Trophoblast cell (in vitro differentiated cells and primary cell): ENCODE data around the gene PDIA4. TPM values are rescaled to one million over a fixed set of nuclear protein-coding genes. Genes with fewer than 3 reads are reported as not detected.
A peak's percentile ranks its signal among the peaks of the same experiment; 100 is the strongest.

ENCODE experiments used
- DNase-seq, 2 donors: peaks; one replicate each; pipeline ENCODE4 v3.0.0-alpha.2; 2016
- H2AFZ ChIP-seq: 2 replicates; pipeline ENCODE4 v1.6.1; 2013; ENCODE audit warnings: low read length, moderate library complexity, mild to moderate bottlenecking; ENCODE audit not compliant: insufficient read depth, poor library complexity
- H2AK5ac ChIP-seq: 2 replicates; pipeline ENCODE4 v1.6.1; 2013; ENCODE audit warnings: mild to moderate bottlenecking, low read length
- H2BK120ac ChIP-seq: 2 replicates; pipeline ENCODE4 v1.6.1; 2013; ENCODE audit warnings: low read length, mild to moderate bottlenecking, moderate library complexity; ENCODE audit not compliant: insufficient read depth, poor library complexity
- H2BK12ac ChIP-seq: 2 replicates; pipeline ENCODE4 v1.6.1; 2013; ENCODE audit warnings: mild to moderate bottlenecking, low read length, moderate library complexity
- H2BK5ac ChIP-seq: 2 replicates; pipeline ENCODE4 v1.6.1; 2013; ENCODE audit warnings: low read length, low read depth, moderate library complexity, mild to moderate bottlenecking; ENCODE audit not compliant: poor library complexity
- H3K14ac ChIP-seq: 2 replicates; pipeline ENCODE4 v1.6.1; 2013; ENCODE audit warnings: mild to moderate bottlenecking, low read length
- H3K18ac ChIP-seq: 2 replicates; pipeline ENCODE4 v1.6.1; 2013; ENCODE audit warnings: mild to moderate bottlenecking, low read length
- H3K23ac ChIP-seq: 2 replicates; pipeline ENCODE4 v1.6.1; 2013; ENCODE audit warnings: low read length
- H3K27ac ChIP-seq: 2 replicates; pipeline ENCODE4 v1.5.1; 2013; ENCODE audit warnings: low read depth, mild to moderate bottlenecking, inconsistent platforms, low read length, moderate library complexity
- H3K27me3 ChIP-seq: 2 replicates; pipeline ENCODE4 v1.6.1; 2013; ENCODE audit warnings: inconsistent platforms, mild to moderate bottlenecking, low read length, moderate library complexity; ENCODE audit not compliant: insufficient read depth
- H3K36me3 ChIP-seq, 2 experiments: 1 replicate in 1 of 2; 2 replicates in 1 of 2; pipeline ENCODE4 v1.6.1; 2013; ENCODE audit warnings: low read length in 2 of 2, mild to moderate bottlenecking in 2 of 2, moderate library complexity in 1 of 2; ENCODE audit not compliant: insufficient read depth in 2 of 2, control insufficient read depth in 1 of 2
- H3K4ac ChIP-seq: 2 replicates; pipeline ENCODE4 v1.6.1; 2013; ENCODE audit warnings: low read depth, mild to moderate bottlenecking, low read length, moderate library complexity
- H3K4me1 ChIP-seq, 2 experiments: 1 replicate in 1 of 2; 2 replicates in 1 of 2; pipeline ENCODE4 v1.6.1; 2013; ENCODE audit warnings: low read length in 2 of 2, mild to moderate bottlenecking in 2 of 2, moderate library complexity in 1 of 2; ENCODE audit not compliant: insufficient read depth in 2 of 2, control insufficient read depth in 1 of 2
- H3K4me2 ChIP-seq: 2 replicates; pipeline ENCODE4 v1.6.1; 2013; ENCODE audit warnings: inconsistent platforms, mild to moderate bottlenecking, low read length, moderate library complexity
- H3K4me3 ChIP-seq: 2 replicates; pipeline ENCODE4 v1.5.1; 2013; ENCODE audit warnings: mild to moderate bottlenecking, low read depth, low read length, inconsistent platforms
- H3K79me1 ChIP-seq: one replicate; pipeline ENCODE4 v1.6.1; 2013; ENCODE audit warnings: low read length
- H3K79me2 ChIP-seq: 2 replicates; pipeline ENCODE4 v1.6.1; 2013; ENCODE audit warnings: low read length, mild to moderate bottlenecking; ENCODE audit not compliant: control insufficient read depth, insufficient read depth, poor library complexity
- H3K9ac ChIP-seq: 2 replicates; pipeline ENCODE4 v1.6.1; 2013; ENCODE audit warnings: mild to moderate bottlenecking, low read length
- H3K9me3 ChIP-seq: 2 replicates; pipeline ENCODE4 v1.6.1; 2013; ENCODE audit warnings: low read depth, mild to moderate bottlenecking, control low read depth, inconsistent platforms, low read length; ENCODE audit not compliant: insufficient read depth
- H4K12ac ChIP-seq: 2 replicates; pipeline ENCODE4 v1.6.1; 2013; ENCODE audit warnings: low read depth, mild to moderate bottlenecking, low read length, moderate library complexity
- H4K8ac ChIP-seq: 2 replicates; pipeline ENCODE4 v1.6.1; 2013; ENCODE audit warnings: low read depth, mild to moderate bottlenecking, low read length, moderate library complexity
- H4K91ac ChIP-seq: one replicate; pipeline ENCODE4 v1.6.1; 2013; ENCODE audit warnings: low read depth, mild to moderate bottlenecking, low read length, moderate library complexity
- WGBS: extraction: QIAGEN DNeasy Blood & Tissue Kit; methylation state at CpG from one replicate; pipeline ENCODE4 v1.1.7; 2013; ENCODE audit warnings: missing lambda C conversion rate; ENCODE audit not compliant: insufficient read length, insufficient coverage; ENCODE audit errors: extremely low coverage; 5-methylcytosine and 5-hydroxymethylcytosine counted together
- polyA plus RNA-seq: library from polyadenylated mRNA; stranded (reverse); fragments of 200-250 nt; gene quantifications from 2 replicates; pipeline ENCODE4 v1.2.3, GENCODE V29; 2013

The PDIA4 gene
- polyA plus RNA-seq = 304 and 317 TPM in 2 replicates

DNA sequence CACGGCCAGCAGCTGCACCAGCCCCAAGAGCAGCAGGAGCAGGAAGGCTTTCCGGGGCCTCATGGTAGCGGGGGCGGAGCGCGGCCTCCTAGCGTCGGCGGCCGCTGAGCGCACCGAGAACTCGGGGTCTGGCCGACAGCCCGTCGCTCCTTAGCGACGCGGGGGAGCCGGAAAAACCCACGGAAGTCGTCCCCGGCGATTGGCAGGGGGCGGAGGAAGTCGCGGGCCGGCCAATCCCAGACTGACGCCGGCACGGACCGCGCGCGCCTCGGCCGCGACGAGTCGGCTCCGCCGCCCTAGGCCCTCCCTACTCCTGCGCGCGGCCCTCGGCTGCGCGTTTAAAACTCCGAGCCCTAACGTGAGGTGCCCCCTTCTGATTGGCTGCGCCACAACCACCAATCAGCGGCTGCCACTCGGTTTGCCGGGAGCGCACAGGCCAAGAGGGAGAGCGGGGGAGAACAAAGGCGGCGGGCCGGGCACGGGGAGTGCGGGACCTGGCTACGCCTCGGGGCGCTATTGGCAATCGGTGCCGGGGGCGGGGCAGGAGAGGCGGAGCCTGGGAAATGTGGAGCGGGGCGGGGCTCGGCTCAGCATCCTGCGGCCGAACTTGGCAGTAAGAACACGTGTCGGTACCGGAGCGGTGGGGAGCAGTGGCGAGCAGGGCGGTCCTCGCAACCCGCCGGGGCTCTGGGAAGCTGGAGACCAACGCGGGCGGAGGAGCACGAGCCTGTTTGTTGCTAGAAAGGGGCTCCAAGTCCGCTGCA lies at the start of gene PDIA4:
PDIA4 (minus strand) TSS at position 160 of the 764 bp plus-strand sequence; CDS start at position 63, 97 bp downstream.
- Histone ChIP-seq H2AK5ac (peak within 1 kb of the TSS; percentile 91), H3K4me3 (peak within 1 kb of the TSS; percentile 89), H3K18ac (peak within 1 kb of the TSS; percentile 95), H3K14ac (peak within 1 kb of the TSS; percentile 95), H3K4me2 (peak within 1 kb of the TSS; percentile 85), H3K9me3 (no peaks in the 10 kb centered on the region), H3K79me1 (peaks cover 8% of the 10 kb centered on the region), H3K4me1 (peaks cover 3 to 14% of the 10 kb centered on the region in 2 experiments), H3K23ac (no peak within 1 kb of the TSS), H3K79me2 (peaks cover 13% of the 10 kb centered on the region), H3K27ac (peak within 1 kb of the TSS; percentile 88), H3K27me3 (no peaks in the 10 kb centered on the region), H2AFZ (peak within 1 kb of the TSS; percentile 85), H4K12ac (peak within 1 kb of the TSS; percentile 90), H2BK5ac (peak within 1 kb of the TSS; percentile 73), H4K8ac (peak within 1 kb of the TSS; percentile 91), H2BK12ac (peak within 1 kb of the TSS; percentile 18), H3K9ac (peak within 1 kb of the TSS; percentile 86), H4K91ac (peak within 1 kb of the TSS; percentile 94), H3K36me3 (peaks cover under 1 to 4% of the 10 kb centered on the region in 2 experiments), H3K4ac (peak within 1 kb of the TSS; percentile 84), H2BK120ac (peak within 1 kb of the TSS; percentile 93)
- WGBS = no CpG with 5 or more reads among the region's 87 CpGs
- DNase-seq = peak; percentile 99 to 100

DNA sequence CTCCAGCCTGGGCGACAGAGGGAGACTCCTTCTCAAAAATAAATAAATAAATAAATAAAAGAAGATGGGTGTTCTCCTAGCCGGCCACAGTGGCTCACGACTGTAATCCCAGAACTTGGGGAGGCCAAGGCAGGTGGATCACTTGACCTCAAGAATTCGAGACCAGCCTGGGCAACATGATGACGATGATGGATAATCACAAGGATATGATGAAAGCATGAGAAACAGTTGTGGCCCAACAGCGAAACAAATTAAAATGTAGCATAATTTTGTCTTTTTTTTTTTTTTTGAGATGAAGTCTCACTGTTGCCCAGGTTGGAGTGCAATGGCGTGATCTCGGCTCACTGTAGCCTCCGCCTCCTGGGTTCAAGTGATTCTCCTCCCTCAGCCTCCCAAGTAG lies 49.3 kb upstream of the PDIA4 start:
- Histone ChIP-seq H3K27me3 (no peaks in the 10 kb centered on the region), H2AK5ac (no peak overlapping the region), H4K91ac (no peak overlapping the region), H3K23ac (no peak overlapping the region), H2BK12ac (no peak overlapping the region), H3K18ac (no peak overlapping the region), H3K4me3 (no peak overlapping the region), H3K14ac (no peak overlapping the region), H3K79me1 (no peaks in the 10 kb centered on the region), H4K8ac (no peak overlapping the region), H3K4ac (no peak overlapping the region), H2AFZ (no peak overlapping the region), H3K36me3 (peaks cover 5 to 13% of the 10 kb centered on the region in 2 experiments), H3K4me1 (no peaks in the 10 kb centered on the region), H4K12ac (no peak overlapping the region), H3K27ac (no peak overlapping the region), H3K79me2 (no peaks in the 10 kb centered on the region), H3K9me3 (no peaks in the 10 kb centered on the region), H3K4me2 (no peak overlapping the region), H2BK120ac (no peak overlapping the region), H3K9ac (no peak overlapping the region), H2BK5ac (no peak overlapping the region)
- no peak for DNase-seq
- no CpG with 5 or more reads among the region's 9 CpGs for WGBS

DNA sequence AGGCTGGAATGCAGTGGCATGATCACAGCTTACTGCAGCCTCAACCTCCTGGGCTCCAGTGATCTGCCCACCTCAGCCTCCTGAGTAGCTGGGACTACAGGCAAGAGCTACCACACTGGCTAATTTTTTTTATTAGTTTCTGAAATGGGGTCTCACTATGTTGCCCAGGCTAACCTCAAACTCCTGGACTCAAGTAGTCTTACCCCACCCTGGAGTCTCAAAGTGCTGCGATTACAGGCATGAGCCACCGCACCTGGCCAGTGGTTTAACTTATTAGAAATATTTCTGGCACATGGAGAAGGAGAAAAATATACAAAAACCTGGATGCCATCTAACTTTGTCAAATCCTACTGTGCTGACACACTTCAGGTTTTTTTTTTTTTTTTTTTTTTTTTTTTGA lies 47.0 kb upstream of the PDIA4 start:
- H2BK12ac ChIP-seq = no peak overlapping the region
- WGBS = no CpG with 5 or more reads among the region's 2 CpGs
- no peak for DNase-seq

GRCh38 chr7:149074116-149074885 lies 46.0 kb upstream of the PDIA4 start:
- Histone ChIP-seq H2AK5ac (no peak overlapping the region), H4K8ac (no peak overlapping the region)

More for the DNA sequence above, 47.0 kb upstream of the PDIA4 start:
- Histone ChIP-seq H3K4me1 (no peaks in the 10 kb centered on the region), H2BK5ac (no peak overlapping the region), H3K14ac (no peak overlapping the region), H2AFZ (no peak overlapping the region), H3K9ac (no peak overlapping the region), H2AK5ac (no peak overlapping the region), H4K8ac (no peak overlapping the region), H3K9me3 (peaks cover 4% of the 10 kb centered on the region), H3K4ac (no peak overlapping the region), H4K12ac (no peak overlapping the region), H3K4me2 (no peak overlapping the region), H2BK120ac (no peak overlapping the region), H3K36me3 (peaks cover 26 to 35% of the 10 kb centered on the region in 2 experiments), H3K27ac (no peak overlapping the region), H4K91ac (no peak overlapping the region), H3K18ac (no peak overlapping the region), H3K79me1 (no peaks in the 10 kb centered on the region), H3K23ac (no peak overlapping the region), H3K79me2 (no peaks in the 10 kb centered on the region), H3K4me3 (no peak overlapping the region), H3K27me3 (no peaks in the 10 kb centered on the region)

More at GRCh38 chr7:149074116-149074885, 46.0 kb upstream of the PDIA4 start:
- Histone ChIP-seq H3K27me3 (no peaks in the 10 kb centered on the region), H3K4ac (no peak overlapping the region), H2BK5ac (no peak overlapping the region), H3K18ac (no peak overlapping the region), H3K27ac (no peak overlapping the region), H3K79me2 (no peaks in the 10 kb centered on the region), H2AFZ (no peak overlapping the region), H3K36me3 (peaks cover 32 to 38% of the 10 kb centered on the region in 2 experiments), H3K23ac (no peak overlapping the region), H2BK12ac (no peak overlapping the region), H3K4me2 (no peak overlapping the region), H3K9ac (no peak overlapping the region), H2BK120ac (no peak overlapping the region), H3K79me1 (no peaks in the 10 kb centered on the region), H3K4me1 (no peaks in the 10 kb centered on the region), H4K91ac (no peak overlapping the region), H3K14ac (no peak overlapping the region), H3K4me3 (no peak overlapping the region), H4K12ac (no peak overlapping the region), H3K9me3 (peaks cover 4% of the 10 kb centered on the region)
- no CpG with 5 or more reads among the region's 3 CpGs for WGBS
- DNase-seq = no peak
